ENCODE measurements around the gene SYCE3.

DNA sequence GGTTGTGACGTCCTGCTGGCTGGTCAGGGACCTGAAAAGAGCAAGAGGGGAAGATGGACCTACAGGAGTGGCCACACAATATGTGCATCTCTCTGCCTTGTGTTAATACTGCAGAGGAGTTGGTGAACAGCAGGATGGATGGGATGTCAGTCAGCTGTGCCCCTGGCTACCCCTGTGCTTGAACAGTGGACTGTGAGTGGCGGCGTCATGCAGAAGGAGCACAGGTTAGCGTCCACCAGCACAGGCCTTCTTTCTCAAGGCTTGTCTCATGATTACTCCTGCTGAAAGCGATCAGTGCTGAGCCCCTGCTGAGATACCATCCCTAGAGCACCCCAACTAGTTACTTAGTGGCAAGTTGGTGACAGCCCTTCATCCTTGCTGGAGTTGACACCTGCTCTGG, 23.7 kb upstream of the SYCE3 start:
- no peak for TF ChIP-seq FOS (IDR thresholded peaks at IDR 0.05; ENCODE audit: borderline replicate concordance, insufficient read depth, low read length)
- no peak for TF ChIP-seq CTCF (IDR thresholded peaks at IDR 0.05; ENCODE audit: extremely low read depth in 1 of 2, insufficient read depth in 1 of 2, low read depth in 1 of 2, low read length in 2 of 2)
- no peak for TF ChIP-seq POLR2A (IDR thresholded peaks at IDR 0.05; ENCODE audit: low read depth, low read length)
- no peak for TF ChIP-seq EZH2 (IDR thresholded peaks at IDR 0.05; ENCODE audit: borderline replicate concordance, low read depth, low read length, severe bottlenecking)
- TF ChIP-seq MYC (IDR thresholded peaks at IDR 0.05; ENCODE audit: low read depth, low read length), result no peak
- TF ChIP-seq POLR2AphosphoS5 (IDR thresholded peaks at IDR 0.05; ENCODE audit: insufficient read depth, low read depth, low read length), result no peak
- TF ChIP-seq, protein P1, sequence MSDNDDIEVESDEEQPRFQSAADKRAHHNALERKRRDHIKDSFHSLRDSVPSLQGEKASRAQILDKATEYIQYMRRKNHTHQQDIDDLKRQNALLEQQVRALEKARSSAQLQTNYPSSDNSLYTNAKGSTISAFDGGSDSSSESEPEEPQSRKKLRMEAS (IDR thresholded peaks at IDR 0.05; ENCODE audit: insufficient read depth, insufficient read length), result no peak
- TF ChIP-seq GATA2 (IDR thresholded peaks at IDR 0.05; ENCODE audit: insufficient read depth, insufficient read length, low read depth, low read length), result no peak
